MM.1S (cell line): ENCODE data around the gene ZBTB17.

Experiments
- CTCF ChIP-seq: fragments of 300-600 bp; sonication (generic); IDR thresholded peaks from 2 replicates; pipeline ENCODE4 v1.5.1; 2016; ENCODE audit warnings: antibody characterized with exemption, low read length, mixed read lengths
- EZH2phosphoT487 ChIP-seq: fragments of 300-600 bp; sonication (generic); IDR thresholded peaks from 2 replicates; pipeline ENCODE4 v1.6.1; 2018; ENCODE audit warnings: antibody characterized with exemption, low read length

DNA sequence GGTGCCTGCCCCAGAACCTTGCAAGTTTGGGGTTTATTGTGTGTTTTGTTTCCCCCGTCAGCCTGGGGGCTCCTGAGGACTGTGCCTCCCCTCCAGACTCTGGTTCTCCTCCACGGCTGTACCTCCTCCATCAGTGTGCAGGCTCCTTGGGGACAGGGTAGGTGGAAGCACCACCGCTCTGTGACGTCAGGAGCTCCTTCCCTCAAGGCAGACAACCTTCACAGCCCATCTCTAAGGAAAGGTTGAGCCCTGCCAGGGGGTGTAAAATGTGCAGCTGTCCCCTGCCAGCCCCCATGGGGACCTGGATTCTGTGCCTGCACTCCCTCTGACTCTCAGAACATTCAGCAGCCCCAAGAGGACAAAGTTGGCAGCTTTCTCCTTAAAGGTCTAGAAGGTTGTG lies 42.4 kb upstream of the ZBTB17 start:
- TF ChIP-seq CTCF (no peak), EZH2phosphoT487 (no peak)
